SK-N-SH (cell line): Measurements from ENCODE around the gene ATP11B. TPM values are rescaled to one million over a fixed set of nuclear protein-coding genes. Genes with fewer than 3 reads are reported as not detected.
A peak's percentile ranks its signal among the peaks of the same experiment; 100 is the strongest.

ENCODE experiments used
- CTCF ChIA-PET: fragments of 300-600, 350-600 bp; formaldehyde crosslinking; extraction: SDS; loops from one replicate; lab custom pipeline; 2021; lab: Yijun Ruan, JAX
- POLR2A ChIA-PET: fragments of 350-600 bp; sonication (Branson Sonifier 250); formaldehyde crosslinking; extraction: SDS; loops from one replicate; lab custom pipeline; 2020; ENCODE audit warnings: antibody characterized with exemption, inconsistent platforms; lab: Yijun Ruan, JAX
- DNase-seq: peaks from one replicate; pipeline ENCODE4 v3.0.0; 2012
- H2AFZ ChIP-seq: fragments of 200-600 bp; sonication (generic); 2 replicates; pipeline ENCODE4 v1.8.1; 2016; ENCODE audit warnings: antibody characterized with exemption, mild to moderate bottlenecking, low read depth
- H3F3A ChIP-seq: fragments of 200-600 bp; sonication (generic); replicated peaks from 2 replicates; pipeline ENCODE3; 2016; ENCODE audit warnings: antibody characterized with exemption, mild to moderate bottlenecking; ENCODE audit not compliant: insufficient read depth
- H3K27ac ChIP-seq, 2 experiments: fragments of 200-500 bp in 1 of 2; fragments of 200-600 bp in 1 of 2; sonication (Bioruptor generic) in 1 of 2; sonication (generic), shearing (Covaris generic) in 1 of 2; 2 replicates each; pipeline versions ENCODE4 v1.5.1 to v1.6.1; 2014 to 2016; ENCODE audit warnings: low read depth in 2 of 2, inconsistent platforms in 1 of 2, low read length in 1 of 2, mild to moderate bottlenecking in 1 of 2, mixed read lengths in 1 of 2
- H3K27me3 ChIP-seq: fragments of 200-600 bp; sonication (generic), shearing (Covaris generic); 2 replicates; pipeline ENCODE4 v1.6.1; 2016; ENCODE audit warnings: mixed run types; ENCODE audit not compliant: insufficient read depth
- H3K36me3 ChIP-seq, 2 experiments: fragments of 200-500 bp in 1 of 2; fragments of 200-600 bp in 1 of 2; sonication (Bioruptor generic) in 1 of 2; sonication (generic) in 1 of 2; replicated peaks in 1 of 2; 2 replicates each; pipeline versions ENCODE3 to v1.5.1; 2014 to 2016; ENCODE audit warnings: low read length in 1 of 2, mild to moderate bottlenecking in 1 of 2; ENCODE audit not compliant: insufficient read depth in 2 of 2, control insufficient read depth in 1 of 2
- H3K4me1 ChIP-seq, 2 experiments: fragments of 200-500 bp in 1 of 2; fragments of 200-600 bp in 1 of 2; sonication (Bioruptor generic) in 1 of 2; sonication (generic), shearing (Covaris generic) in 1 of 2; 2 replicates each; pipeline versions ENCODE4 v1.5.1 to v1.6.1; 2014 to 2016; ENCODE audit warnings: low read depth in 1 of 2, low read length in 1 of 2, mixed run types in 1 of 2; ENCODE audit not compliant: insufficient read depth in 2 of 2, control insufficient read depth in 1 of 2
- H3K4me2 ChIP-seq: fragments of 200-600 bp; sonication (generic), shearing (Covaris generic); 2 replicates; pipeline ENCODE4 v1.6.1; 2017; ENCODE audit warnings: mixed run types
- H3K4me3 ChIP-seq, 2 experiments: fragments of 200-500 bp in 1 of 2; fragments of 200-600 bp in 1 of 2; sonication (Bioruptor generic) in 1 of 2; sonication (generic), shearing (Covaris generic) in 1 of 2; 2 replicates each; pipeline versions ENCODE4 v1.5.1 to v1.8.1; 2014 to 2016; ENCODE audit warnings: low read depth in 2 of 2, inconsistent platforms in 1 of 2, low read length in 1 of 2, mild to moderate bottlenecking in 1 of 2, mixed read lengths in 1 of 2, moderate library complexity in 1 of 2
- H3K79me2 ChIP-seq: fragments of 200-600 bp; sonication (generic); 2 replicates; pipeline ENCODE4 v1.8.1; 2017; ENCODE audit warnings: mild to moderate bottlenecking; ENCODE audit not compliant: insufficient read depth
- H3K9ac ChIP-seq: fragments of 200-600 bp; sonication (generic); 2 replicates; pipeline ENCODE4 v1.6.1; 2017; ENCODE audit warnings: mixed run types
- H3K9me2 ChIP-seq: fragments of 200-600 bp; sonication (generic); 2 replicates; pipeline ENCODE4 v1.6.1; 2017; ENCODE audit warnings: mixed run types
- H3K9me3 ChIP-seq: fragments of 200-600 bp; sonication (generic); 2 replicates; pipeline ENCODE4 v1.6.1; 2017; ENCODE audit warnings: mixed run types, mild to moderate bottlenecking, moderate library complexity
- H4K20me1 ChIP-seq: fragments of 200-600 bp; sonication (generic); 2 replicates; pipeline ENCODE4 v1.6.1; 2017; ENCODE audit warnings: mild to moderate bottlenecking, mixed run types; ENCODE audit not compliant: insufficient read depth
- CHD2 ChIP-seq: fragments of 150-350 bp; IDR thresholded peaks from 2 replicates; pipeline ENCODE4 v1.6.1; 2018; ENCODE audit warnings: low read length; ENCODE audit not compliant: partially characterized antibody
- FOXJ3 ChIP-seq: sonication (generic); formaldehyde crosslinking; IDR thresholded peaks from 2 replicates; pipeline ENCODE4 v1.5.1; 2020; ENCODE audit warnings: mild to moderate bottlenecking, missing genetic modification reagents
- FOXM1 ChIP-seq: IDR thresholded peaks from 2 replicates; pipeline ENCODE4 v1.4.0; 2012; ENCODE audit warnings: low read depth, mild to moderate bottlenecking
- GABPA ChIP-seq: IDR thresholded peaks from 2 replicates; pipeline ENCODE4 v1.4.0; 2012; ENCODE audit warnings: low read depth, mild to moderate bottlenecking
- GATA2 ChIP-seq: sonication (generic); formaldehyde crosslinking; IDR thresholded peaks from 2 replicates; pipeline ENCODE4 v1.5.0; 2020; ENCODE audit warnings: mild to moderate bottlenecking, missing genetic modification reagents
- JUND ChIP-seq: IDR thresholded peaks from 2 replicates; pipeline ENCODE4 v1.4.0; 2012
- MXI1 ChIP-seq: IDR thresholded peaks from 2 replicates; pipeline ENCODE4 v1.6.1; 2012; ENCODE audit warnings: mild to moderate bottlenecking, low read depth, low read length, improper control_type of control experiment
- NFIC ChIP-seq: IDR thresholded peaks from 2 replicates; pipeline ENCODE4 v1.4.0; 2012; ENCODE audit warnings: borderline replicate concordance
- RCOR1 ChIP-seq: fragments of 150-350 bp; IDR thresholded peaks from 2 replicates; pipeline ENCODE4 v1.6.1; 2017; ENCODE audit warnings: antibody characterized with exemption, low read length
- RFX5 ChIP-seq: IDR thresholded peaks from 2 replicates; pipeline ENCODE4 v1.6.1; 2012; ENCODE audit warnings: mild to moderate bottlenecking, improper control_type of control experiment, low read length
- TCF12 ChIP-seq: IDR thresholded peaks from 2 replicates; pipeline ENCODE4 v1.4.0; 2012
- TEAD4 ChIP-seq: IDR thresholded peaks from 2 replicates; pipeline ENCODE4 v1.4.0; 2012; ENCODE audit warnings: mild to moderate bottlenecking, borderline replicate concordance; ENCODE audit not compliant: insufficient read depth
- WGBS: methylation state at CpG from one replicate; pipeline ENCODE4 v1.1.6; 2017; ENCODE audit warnings: low lambda C conversion rate; 5-methylcytosine and 5-hydroxymethylcytosine counted together
- polyA plus RNA-seq, 3 experiments: library from polyadenylated mRNA; depleted of rRNA; stranded (reverse); fragments of >200 nt; gene quantifications; 2 replicates each; pipeline ENCODE4 v1.2.3, GENCODE V29; 2012
- TF ChIP-seq, protein P1 (sequence below): IDR thresholded peaks from 2 replicates; pipeline ENCODE4 v1.4.0; 2012; ENCODE audit warnings: low read depth
- TF ChIP-seq, protein P2 (sequence below): IDR thresholded peaks from 2 replicates; pipeline ENCODE4 v1.4.0; 2012; ENCODE audit warnings: low read depth, borderline replicate concordance
- TF ChIP-seq, protein P3 (sequence below): IDR thresholded peaks from 2 replicates; pipeline ENCODE4; 2012
- TF ChIP-seq, protein P4 (sequence below): fragments of 200-600 bp; sonication (generic); IDR thresholded peaks from 2 replicates; pipeline ENCODE4 v1.6.1; 2017; ENCODE audit warnings: antibody characterized with exemption, mild to moderate bottlenecking, moderate library complexity

The ATP11B gene
- polyA plus RNA-seq, 1 of the 3 experiments (the other 2 are of a cell fraction) = 8.7 TPM

DNA sequence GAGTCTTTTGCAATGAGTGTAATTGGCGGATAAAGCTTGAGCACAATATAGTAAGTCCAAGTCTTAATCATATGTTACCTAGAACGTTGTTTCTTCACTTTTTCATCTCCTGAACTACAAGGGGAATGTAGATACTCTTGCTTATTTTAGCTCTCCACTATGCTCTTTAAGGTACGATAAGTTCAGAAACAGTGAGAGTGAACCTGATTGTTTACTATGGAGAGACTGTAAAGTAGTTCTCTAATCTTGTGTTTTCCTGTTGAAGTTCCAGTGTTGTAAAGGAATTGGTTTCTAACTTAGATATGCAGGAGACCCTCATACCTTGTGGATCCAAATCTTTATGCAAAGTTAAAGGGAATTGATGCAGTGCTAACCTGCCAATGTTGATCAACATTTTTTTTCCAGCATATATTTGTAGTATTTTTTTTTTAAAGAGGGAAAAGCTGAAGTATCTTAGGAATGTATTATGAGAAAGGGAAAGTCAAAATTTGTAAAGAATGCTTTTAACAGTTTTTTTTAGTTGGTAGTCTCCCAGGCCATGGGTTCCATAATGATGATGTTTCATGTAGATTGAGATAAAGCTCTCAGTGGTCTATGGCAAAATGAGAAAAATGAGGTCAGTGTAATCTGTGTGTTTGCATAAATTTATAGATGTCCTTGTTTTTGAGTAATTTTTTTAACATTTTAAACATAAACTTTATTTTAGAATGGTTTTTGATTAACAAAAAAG is 14.9 kb downstream of the ATP11B start:
- Histone ChIP-seq H3K9me2 (no peaks in the 10 kb centered on the region), H3F3A (peaks cover 18% of the 10 kb centered on the region), H3K27ac (no peak overlapping the region), H4K20me1 (peaks cover 46% of the 10 kb centered on the region), H3K4me3 (no peak overlapping the region), H3K4me1 (peaks cover 4 to 14% of the 10 kb centered on the region in 2 experiments; a peak in 3 of 4 replicates), H3K36me3 (peaks cover 0 to 4% of the 10 kb centered on the region in 2 experiments), H2AFZ (no peak overlapping the region), H3K9ac (no peak overlapping the region), H3K27me3 (no peaks in the 10 kb centered on the region), H3K9me3 (no peaks in the 10 kb centered on the region), H3K79me2 (peaks cover 99% of the 10 kb centered on the region), H3K4me2 (no peak overlapping the region)
- TF ChIP-seq GATA2 (CRISPR knock-in tag) (no peak), RFX5 (no peak), FOXJ3 (CRISPR knock-in tag) (no peak)
- TF ChIP-seq, protein P1, sequence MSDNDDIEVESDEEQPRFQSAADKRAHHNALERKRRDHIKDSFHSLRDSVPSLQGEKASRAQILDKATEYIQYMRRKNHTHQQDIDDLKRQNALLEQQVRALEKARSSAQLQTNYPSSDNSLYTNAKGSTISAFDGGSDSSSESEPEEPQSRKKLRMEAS = no peak
- POLR2A ChIA-PET = no interaction called here
- no peak for DNase-seq
- 88% methylated on average over 3 of the region's 3 CpGs for WGBS
- CTCF ChIA-PET = interaction anchor here (1.1 to 2.0 kb wide), 2 partner anchors 15 to 42 kb away, joined by 3 to 9 read pairs; partner anchors contain the start of gene ATP11B

DNA sequence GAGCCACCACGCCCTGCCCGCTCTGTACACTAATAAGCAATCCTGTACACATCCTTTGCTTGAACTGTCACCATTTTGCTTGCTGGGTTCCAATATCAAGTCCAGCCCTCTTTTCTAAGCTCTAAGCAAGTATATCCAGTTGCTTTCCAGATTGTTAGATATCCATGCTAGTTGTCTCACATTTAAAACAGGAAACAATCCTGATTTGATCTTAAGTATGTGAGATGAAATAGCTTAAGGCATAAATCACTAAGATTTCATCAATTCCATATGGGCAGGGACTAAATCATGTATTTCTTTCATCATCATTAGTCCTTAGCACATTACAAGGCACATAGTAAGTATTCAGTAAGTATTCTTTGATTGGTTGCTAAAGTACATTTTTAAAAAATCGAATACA is 16.2 kb downstream of the ATP11B start:
- Histone ChIP-seq H3K9me3 (no peaks in the 10 kb centered on the region), H3K36me3 (peaks cover 0 to 4% of the 10 kb centered on the region in 2 experiments), H3K4me1 (peaks cover 4 to 14% of the 10 kb centered on the region in 2 experiments; a peak in 3 of 4 replicates), H3K27me3 (no peaks in the 10 kb centered on the region), H3K9ac (no peak overlapping the region), H3K9me2 (no peaks in the 10 kb centered on the region), H3F3A (peaks cover 18% of the 10 kb centered on the region), H3K27ac (peak overlapping the region in 1 of 2 experiments; percentile 42; a peak in 2 of 4 replicates), H3K4me2 (peak overlapping the region; percentile 18; the same call in 1 of the 2 replicates), H2AFZ (no peak overlapping the region), H3K4me3 (no peak overlapping the region), H3K79me2 (peaks cover 99% of the 10 kb centered on the region), H4K20me1 (peaks cover 34% of the 10 kb centered on the region)
- ChIA-PET POLR2A (no interaction called here), CTCF (interaction anchor here (1.2 kb wide), 1 partner anchor 28 kb away, joined by 3 read pairs; no protein-coding TSS in a partner anchor)
- WGBS = 79% methylated on average over 2 of the region's 3 CpGs
- DNase-seq = peak; percentile 15
- TF ChIP-seq, protein P2, sequence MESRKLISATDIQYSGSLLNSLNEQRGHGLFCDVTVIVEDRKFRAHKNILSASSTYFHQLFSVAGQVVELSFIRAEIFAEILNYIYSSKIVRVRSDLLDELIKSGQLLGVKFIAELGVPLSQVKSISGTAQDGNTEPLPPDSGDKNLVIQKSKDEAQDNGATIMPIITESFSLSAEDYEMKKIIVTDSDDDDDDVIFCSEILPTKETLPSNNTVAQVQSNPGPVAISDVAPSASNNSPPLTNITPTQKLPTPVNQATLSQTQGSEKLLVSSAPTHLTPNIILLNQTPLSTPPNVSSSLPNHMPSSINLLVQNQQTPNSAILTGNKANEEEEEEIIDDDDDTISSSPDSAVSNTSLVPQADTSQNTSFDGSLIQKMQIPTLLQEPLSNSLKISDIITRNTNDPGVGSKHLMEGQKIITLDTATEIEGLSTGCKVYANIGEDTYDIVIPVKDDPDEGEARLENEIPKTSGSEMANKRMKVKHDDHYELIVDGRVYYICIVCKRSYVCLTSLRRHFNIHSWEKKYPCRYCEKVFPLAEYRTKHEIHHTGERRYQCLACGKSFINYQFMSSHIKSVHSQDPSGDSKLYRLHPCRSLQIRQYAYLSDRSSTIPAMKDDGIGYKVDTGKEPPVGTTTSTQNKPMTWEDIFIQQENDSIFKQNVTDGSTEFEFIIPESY = no peak
- TF ChIP-seq TEAD4 = 0 out of 2 replicates have a peak, but pooled peaks have one; percentile 15
- TF ChIP-seq GABPA = no peak
- peak; percentile 33; the same call in 1 of the 2 replicates for TF ChIP-seq JUND
- TF ChIP-seq CHD2 = no peak
- TF ChIP-seq MXI1 = no peak
- TF ChIP-seq, protein P1 = no peak
- TF ChIP-seq TCF12 = peak; percentile 75
- TF ChIP-seq, protein P3, sequence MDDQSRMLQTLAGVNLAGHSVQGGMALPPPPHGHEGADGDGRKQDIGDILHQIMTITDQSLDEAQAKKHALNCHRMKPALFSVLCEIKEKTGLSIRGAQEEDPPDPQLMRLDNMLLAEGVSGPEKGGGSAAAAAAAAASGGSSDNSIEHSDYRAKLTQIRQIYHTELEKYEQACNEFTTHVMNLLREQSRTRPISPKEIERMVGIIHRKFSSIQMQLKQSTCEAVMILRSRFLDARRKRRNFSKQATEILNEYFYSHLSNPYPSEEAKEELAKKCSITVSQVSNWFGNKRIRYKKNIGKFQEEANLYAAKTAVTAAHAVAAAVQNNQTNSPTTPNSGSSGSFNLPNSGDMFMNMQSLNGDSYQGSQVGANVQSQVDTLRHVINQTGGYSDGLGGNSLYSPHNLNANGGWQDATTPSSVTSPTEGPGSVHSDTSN = peak; percentile 58
- no peak for TF ChIP-seq FOXM1
- peak; percentile 27; the same call in 1 of the 2 replicates for TF ChIP-seq GATA2 (CRISPR knock-in tag)
- no peak for TF ChIP-seq NFIC
- TF ChIP-seq, protein P4, sequence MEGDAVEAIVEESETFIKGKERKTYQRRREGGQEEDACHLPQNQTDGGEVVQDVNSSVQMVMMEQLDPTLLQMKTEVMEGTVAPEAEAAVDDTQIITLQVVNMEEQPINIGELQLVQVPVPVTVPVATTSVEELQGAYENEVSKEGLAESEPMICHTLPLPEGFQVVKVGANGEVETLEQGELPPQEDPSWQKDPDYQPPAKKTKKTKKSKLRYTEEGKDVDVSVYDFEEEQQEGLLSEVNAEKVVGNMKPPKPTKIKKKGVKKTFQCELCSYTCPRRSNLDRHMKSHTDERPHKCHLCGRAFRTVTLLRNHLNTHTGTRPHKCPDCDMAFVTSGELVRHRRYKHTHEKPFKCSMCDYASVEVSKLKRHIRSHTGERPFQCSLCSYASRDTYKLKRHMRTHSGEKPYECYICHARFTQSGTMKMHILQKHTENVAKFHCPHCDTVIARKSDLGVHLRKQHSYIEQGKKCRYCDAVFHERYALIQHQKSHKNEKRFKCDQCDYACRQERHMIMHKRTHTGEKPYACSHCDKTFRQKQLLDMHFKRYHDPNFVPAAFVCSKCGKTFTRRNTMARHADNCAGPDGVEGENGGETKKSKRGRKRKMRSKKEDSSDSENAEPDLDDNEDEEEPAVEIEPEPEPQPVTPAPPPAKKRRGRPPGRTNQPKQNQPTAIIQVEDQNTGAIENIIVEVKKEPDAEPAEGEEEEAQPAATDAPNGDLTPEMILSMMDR = no peak
- peak; percentile 36; the same call in 1 of the 2 replicates for TF ChIP-seq RCOR1
